MM.1S (cell line): ENCODE data around the gene SIPA1.

Experiments
- CTCF ChIP-seq: fragments of 300-600 bp; sonication (generic); IDR thresholded peaks from 2 replicates; pipeline ENCODE4 v1.5.1; 2016; ENCODE audit warnings: antibody characterized with exemption, low read length, mixed read lengths
- EZH2 ChIP-seq: fragments of 300-600 bp; sonication (generic); optimal IDR thresholded peaks from 2 replicates; pipeline ENCODE3; 2017; ENCODE audit warnings: low read depth, mild to moderate bottlenecking, antibody characterized with exemption, low read length, mixed read lengths
- EZH2phosphoT487 ChIP-seq: fragments of 300-600 bp; sonication (generic); IDR thresholded peaks from 2 replicates; pipeline ENCODE4 v1.6.1; 2018; ENCODE audit warnings: antibody characterized with exemption, low read length

GRCh38 chr11:65615950-65616574 lies 21.8 kb upstream of the SIPA1 start:
- TF ChIP-seq CTCF (no peak), EZH2 (no peak), EZH2phosphoT487 (no peak)
